GM12801 (cell line): ENCODE results near the gene PCYT1A.

ENCODE experiments used
- CTCF ChIP-seq: IDR thresholded peaks from one replicate; pipeline ENCODE4 v1.5.1; 2011; ENCODE audit warnings: control low read depth; ENCODE audit not compliant: insufficient read length; ENCODE audit errors: extremely low read depth

PCYT1A gene

GRCh38 chr3:196214783-196215441 lies 72.6 kb downstream of the PCYT1A start:
- TF ChIP-seq CTCF = no peak

GRCh38 chr3:196210673-196211556 lies 76.6 kb downstream of the PCYT1A start, which contains the start of gene ZDHHC19:
Gene ZDHHC19 (minus strand): TSS chr3:196211400. CDS start chr3:196211315, 85 bp downstream.
- TF ChIP-seq CTCF = no peak

- no peak for TF ChIP-seq CTCF
These were observed 78.4 kb downstream of the PCYT1A start for GRCh38 chr3:196208942-196209695.

GRCh38 chr3:196207833-196208607 lies 79.5 kb downstream of the PCYT1A start:
- TF ChIP-seq CTCF = no peak

- TF ChIP-seq CTCF = no peak
These were observed 80.2 kb downstream of the PCYT1A start for GRCh38 chr3:196207159-196207832.

- TF ChIP-seq CTCF = no peak
These were observed 83.7 kb downstream of the PCYT1A start for GRCh38 chr3:196203846-196204245.
